OCI-M2 (cell line): ENCODE results near the gene DNAH10.

Experiments used
- DNase-seq: peaks from one replicate; lab custom pipeline; 2025; ENCODE audit not compliant: unreplicated experiment; lab: John Stamatoyannopoulos, UW

DNAH10 gene, protein sequence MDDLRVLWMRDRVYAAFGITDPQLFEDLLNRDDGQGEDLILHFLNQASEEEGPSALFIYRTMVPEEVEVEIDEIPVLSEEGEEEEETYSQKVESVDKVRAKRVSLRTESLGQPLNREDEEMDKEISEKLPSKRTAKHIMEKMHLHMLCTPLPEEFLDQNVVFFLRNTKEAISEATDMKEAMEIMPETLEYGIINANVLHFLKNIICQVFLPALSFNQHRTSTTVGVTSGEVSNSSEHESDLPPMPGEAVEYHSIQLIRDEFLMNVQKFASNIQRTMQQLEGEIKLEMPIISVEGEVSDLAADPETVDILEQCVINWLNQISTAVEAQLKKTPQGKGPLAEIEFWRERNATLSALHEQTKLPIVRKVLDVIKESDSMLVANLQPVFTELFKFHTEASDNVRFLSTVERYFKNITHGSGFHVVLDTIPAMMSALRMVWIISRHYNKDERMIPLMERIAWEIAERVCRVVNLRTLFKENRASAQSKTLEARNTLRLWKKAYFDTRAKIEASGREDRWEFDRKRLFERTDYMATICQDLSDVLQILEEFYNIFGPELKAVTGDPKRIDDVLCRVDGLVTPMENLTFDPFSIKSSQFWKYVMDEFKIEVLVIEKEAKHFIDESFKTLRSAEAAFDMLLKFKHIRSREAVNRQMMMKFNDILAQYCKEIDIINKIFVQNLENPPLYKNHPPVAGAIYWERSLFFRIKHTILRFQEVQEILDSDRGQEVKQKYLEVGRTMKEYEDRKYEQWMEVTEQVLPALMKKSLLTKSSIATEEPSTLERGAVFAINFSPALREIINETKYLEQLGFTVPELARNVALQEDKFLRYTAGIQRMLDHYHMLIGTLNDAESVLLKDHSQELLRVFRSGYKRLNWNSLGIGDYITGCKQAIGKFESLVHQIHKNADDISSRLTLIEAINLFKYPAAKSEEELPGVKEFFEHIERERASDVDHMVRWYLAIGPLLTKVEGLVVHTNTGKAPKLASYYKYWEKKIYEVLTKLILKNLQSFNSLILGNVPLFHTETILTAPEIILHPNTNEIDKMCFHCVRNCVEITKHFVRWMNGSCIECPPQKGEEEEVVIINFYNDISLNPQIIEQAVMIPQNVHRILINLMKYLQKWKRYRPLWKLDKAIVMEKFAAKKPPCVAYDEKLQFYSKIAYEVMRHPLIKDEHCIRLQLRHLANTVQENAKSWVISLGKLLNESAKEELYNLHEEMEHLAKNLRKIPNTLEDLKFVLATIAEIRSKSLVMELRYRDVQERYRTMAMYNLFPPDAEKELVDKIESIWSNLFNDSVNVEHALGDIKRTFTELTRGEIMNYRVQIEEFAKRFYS (N-terminal part only)

GRCh38 chr12:123761841-123762714 lies at the start of gene DNAH10:
Gene DNAH10 (plus strand): TSS chr12:123762301. CDS start chr12:123762337, 36 bp downstream.
- no peak for DNase-seq

DNA sequence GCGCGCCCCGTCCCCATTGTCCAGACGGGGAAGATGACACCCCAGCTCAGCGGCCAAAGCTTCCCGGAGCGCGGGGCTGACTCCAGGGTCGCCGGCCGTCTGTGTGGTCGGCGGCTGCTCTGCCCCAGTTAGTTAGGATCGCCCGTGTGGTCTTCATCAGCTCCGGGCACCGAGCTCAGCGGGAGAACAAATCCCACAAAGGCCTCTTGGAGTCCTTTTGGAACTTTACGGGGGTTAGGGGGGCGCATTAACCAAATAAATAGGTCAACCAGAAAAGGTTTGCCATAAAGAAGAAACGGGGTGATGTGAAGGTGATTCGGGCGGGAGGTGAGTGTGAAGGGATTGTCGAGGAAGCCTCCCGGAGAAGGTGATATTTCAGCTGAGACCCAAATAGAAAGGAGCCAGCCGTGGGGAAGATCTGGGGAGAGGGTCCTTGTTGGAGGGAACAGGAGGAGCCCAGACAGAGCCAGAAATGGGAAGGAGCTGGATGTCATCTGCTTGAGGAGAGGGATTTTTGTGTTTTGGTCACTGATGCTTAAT lies 49.3 kb upstream of the DNAH10 start:
- DNase-seq, result no peak

DNA sequence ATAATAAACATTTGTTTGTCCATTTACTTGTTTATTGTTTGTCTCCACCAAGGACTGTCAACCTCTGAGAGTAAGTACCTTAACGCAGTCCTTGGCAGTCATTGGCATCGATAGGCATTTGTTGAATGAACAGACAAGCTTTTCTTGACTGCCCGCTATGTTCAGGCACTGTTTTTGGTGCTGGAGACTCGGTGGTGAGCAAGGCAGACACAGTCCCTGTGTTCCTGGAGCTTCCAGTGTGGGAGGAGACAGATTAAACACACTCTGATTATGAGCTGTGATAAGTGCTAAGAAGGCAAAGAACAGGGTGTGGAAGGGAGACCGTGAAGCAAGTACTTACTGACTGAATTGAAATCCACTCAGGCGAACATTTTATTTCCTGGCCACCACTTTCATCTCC lies 48.7 kb upstream of the DNAH10 start:
- DNase-seq, result no peak

DNA sequence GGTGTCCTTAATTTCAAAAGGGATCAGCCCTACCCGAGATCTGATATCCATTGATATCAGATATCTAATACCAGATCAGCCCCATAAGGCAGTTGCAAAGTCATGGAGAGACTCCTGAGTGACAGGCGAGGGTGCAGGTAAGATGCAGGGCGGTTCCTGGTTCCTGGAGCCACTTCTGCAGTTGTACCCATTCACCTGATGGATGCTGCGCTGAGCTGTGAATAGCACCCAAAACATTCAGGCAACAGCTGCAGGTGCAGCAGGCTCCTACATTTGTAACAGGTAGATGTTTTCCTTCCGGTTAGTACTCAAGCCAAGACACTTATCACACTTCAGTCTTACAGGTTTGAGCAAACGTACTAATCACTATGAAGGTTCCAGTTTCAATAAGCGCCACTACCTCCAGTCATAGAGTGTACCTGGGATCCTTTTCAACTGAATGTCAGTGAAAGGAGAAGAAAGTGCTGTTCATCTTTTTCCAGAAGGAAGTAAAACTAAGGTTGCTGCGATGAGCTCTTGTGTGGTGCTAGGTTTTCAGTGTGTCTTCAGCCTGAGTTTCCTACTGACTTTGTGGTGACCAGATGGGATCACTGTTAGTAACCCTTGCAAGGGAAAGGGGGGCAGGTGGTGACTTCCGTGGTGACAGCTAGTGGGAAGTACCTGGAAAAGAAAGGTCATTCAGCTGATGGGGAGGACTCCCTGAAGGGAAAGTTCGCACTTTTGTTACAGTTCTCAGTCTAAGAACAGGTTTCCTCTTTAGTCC lies 48.1 kb upstream of the DNAH10 start:
- DNase-seq, result no peak

GRCh38 chr12:123715195-123715594 lies 46.9 kb upstream of the DNAH10 start:
- no peak for DNase-seq

- DNase-seq, result no peak
Observed at GRCh38 chr12:123717350-123717749, 44.8 kb upstream of the DNAH10 start.

- DNase-seq, result no peak
Observed at GRCh38 chr12:123720141-123720814, 41.8 kb upstream of the DNAH10 start.

- DNase-seq, result no peak
Observed at GRCh38 chr12:123721245-123721644, 40.9 kb upstream of the DNAH10 start.

DNA sequence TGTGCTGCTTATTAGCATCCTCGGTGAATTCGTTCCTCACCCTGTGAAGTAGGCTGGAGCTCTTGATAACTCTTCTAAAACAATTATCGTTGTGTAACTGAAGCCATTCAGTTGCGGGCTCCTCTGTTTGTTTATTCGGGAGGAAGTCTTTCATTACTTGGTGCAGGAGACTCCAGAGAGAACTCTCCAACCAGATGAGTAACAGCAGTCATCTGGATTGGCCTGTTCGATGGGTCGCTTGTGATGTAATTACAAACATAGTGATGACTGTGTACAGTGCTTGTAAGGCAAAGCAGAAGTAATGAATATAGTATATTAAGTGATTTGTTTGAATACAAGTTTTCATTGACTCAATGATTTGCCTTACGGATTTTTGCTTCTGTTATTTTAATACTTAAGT lies 39.1 kb upstream of the DNAH10 start:
- DNase-seq, result no peak

- no peak for DNase-seq
Observed at GRCh38 chr12:123723765-123724164, 38.3 kb upstream of the DNAH10 start.

DNA sequence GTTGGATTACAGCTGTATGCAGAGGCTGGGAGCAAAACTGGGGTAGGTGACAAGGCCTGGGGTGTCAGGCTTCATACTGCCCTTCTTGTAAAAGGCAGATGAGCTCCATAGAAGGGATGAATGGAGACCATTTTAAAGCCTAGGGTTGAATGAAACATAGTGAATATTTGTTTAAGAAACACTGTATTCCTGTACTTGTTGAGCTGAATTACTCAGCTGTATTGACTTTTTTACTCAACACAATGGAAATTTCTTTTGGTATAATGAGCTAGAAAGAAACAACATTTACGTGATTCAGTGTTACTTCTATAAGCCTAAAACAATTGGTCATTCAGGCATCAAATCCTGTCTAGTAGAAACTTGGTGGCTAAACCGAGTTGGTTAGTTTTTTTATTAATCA lies 35.9 kb upstream of the DNAH10 start:
- no peak for DNase-seq

GRCh38 chr12:123726962-123727361 lies 35.1 kb upstream of the DNAH10 start:
- DNase-seq, result no peak

- no peak for DNase-seq
Observed at GRCh38 chr12:123727878-123728277, 34.2 kb upstream of the DNAH10 start.

DNA sequence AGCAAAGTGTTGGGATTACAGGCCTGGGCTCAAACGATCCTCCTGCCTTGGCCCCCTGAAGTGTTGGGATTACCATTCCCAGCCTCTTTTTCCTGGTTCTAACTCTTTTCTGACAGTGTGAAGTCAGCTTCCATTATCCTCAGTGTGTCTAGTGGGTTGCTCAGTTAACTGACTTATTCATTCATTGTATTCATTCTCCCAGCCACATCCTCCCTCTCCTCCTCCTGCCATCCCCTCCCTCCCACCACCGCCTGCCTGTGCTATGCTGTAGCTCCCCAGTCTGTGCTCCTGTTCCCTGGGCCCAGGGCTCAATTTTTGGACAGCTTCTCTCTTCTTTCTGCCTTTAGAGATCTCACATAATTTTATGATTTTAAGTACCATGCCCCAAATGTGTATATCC lies 30.5 kb upstream of the DNAH10 start:
- no peak for DNase-seq

DNA sequence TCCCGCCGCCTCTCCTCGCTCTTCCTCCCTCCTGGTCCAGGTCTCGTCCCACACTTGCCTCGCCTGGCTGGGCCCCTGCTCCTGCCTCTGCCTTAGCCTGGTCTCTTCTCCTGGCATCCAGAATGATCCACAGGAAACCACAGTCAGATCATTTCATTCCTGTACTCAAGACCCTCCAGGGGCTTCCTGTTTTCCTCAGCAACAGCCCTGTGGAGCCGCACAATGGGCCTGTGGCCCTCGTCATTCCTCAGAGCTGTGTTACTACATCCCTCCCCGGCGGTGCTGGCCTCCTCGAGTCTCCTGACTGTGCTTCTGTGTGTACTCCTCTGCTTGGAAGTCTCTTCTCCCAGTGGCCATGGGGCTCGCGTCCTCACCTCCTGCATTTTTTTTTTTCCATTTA lies 29.9 kb upstream of the DNAH10 start:
- DNase-seq, result no peak

GRCh38 chr12:123733229-123733628 lies 28.9 kb upstream of the DNAH10 start:
- DNase-seq, result no peak

GRCh38 chr12:123734268-123734667 lies 27.8 kb upstream of the DNAH10 start:
- no peak for DNase-seq

GRCh38 chr12:123741937-123742572 lies 20.0 kb upstream of the DNAH10 start:
- no peak for DNase-seq
